ENCODE results near the gene ANKRD22.

Gene ANKRD22

GRCh38 chr10:88794731-88795130 lies 56.9 kb downstream of the ANKRD22 start:
- DNase-seq = peak; percentile 57

GRCh38 chr10:88793712-88794299 lies 57.8 kb downstream of the ANKRD22 start:
- peak; percentile 59 for DNase-seq

GRCh38 chr10:88792661-88793060 lies 59.0 kb downstream of the ANKRD22 start:
- DNase-seq = no peak

GRCh38 chr10:88791924-88792323 lies 59.7 kb downstream of the ANKRD22 start:
- DNase-seq = peak; percentile 39

GRCh38 chr10:88788924-88789323 lies 62.7 kb downstream of the ANKRD22 start:
- DNase-seq = no peak

GRCh38 chr10:88787463-88787862 lies 64.2 kb downstream of the ANKRD22 start:
- DNase-seq = no peak

- no peak for DNase-seq
Measured at GRCh38 chr10:88786032-88786770, 65.4 kb downstream of the ANKRD22 start.

GRCh38 chr10:88783724-88784123 lies 67.9 kb downstream of the ANKRD22 start:
- DNase-seq = no peak

- DNase-seq = no peak
Measured at GRCh38 chr10:88782222-88782621, 69.4 kb downstream of the ANKRD22 start.

- no peak for DNase-seq
Measured at GRCh38 chr10:88781206-88781605, 70.4 kb downstream of the ANKRD22 start.

All from fibroblast of skin of scalp (primary cell).